Left kidney (tissue), 2 donors: Measurements from ENCODE around the gene NR2C1. TPM values are rescaled to one million over a fixed set of nuclear protein-coding genes. Genes with fewer than 3 reads are reported as not detected.
A peak's percentile ranks its signal among the peaks of the same experiment; 100 is the strongest.

ENCODE experiments used
- DNase-seq: peaks from one replicate; pipeline ENCODE4 v3.0.0-alpha.2; 2013
- polyA plus RNA-seq: library from polyadenylated mRNA; unstranded; fragments of 120-200 nt; gene quantifications from one replicate; pipeline ENCODE4 v1.2.1, GENCODE V29; 2013; ENCODE audit not compliant: insufficient read length

NR2C1 gene
- polyA plus RNA-seq, 1 donor = 102 TPM

DNA sequence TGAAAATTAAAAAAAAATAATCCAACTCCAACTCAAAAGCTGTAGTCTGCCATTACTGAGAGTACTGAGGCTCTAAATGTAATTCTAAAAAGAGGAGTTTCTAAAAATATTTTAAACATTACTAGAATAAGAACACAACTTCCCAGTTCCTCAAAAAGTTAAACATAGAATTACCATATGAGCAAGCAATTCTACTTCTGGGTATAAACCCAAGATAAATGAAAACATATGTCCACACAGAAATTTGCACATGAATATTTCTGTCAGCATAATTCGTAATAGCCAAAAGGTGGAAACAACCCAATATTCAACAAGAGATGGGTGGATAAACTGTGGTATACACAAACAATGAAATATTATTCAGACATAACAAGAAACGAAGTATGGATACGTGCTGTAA is 15.0 kb upstream of the NR2C1 start:
- DNase-seq = no peak

DNA sequence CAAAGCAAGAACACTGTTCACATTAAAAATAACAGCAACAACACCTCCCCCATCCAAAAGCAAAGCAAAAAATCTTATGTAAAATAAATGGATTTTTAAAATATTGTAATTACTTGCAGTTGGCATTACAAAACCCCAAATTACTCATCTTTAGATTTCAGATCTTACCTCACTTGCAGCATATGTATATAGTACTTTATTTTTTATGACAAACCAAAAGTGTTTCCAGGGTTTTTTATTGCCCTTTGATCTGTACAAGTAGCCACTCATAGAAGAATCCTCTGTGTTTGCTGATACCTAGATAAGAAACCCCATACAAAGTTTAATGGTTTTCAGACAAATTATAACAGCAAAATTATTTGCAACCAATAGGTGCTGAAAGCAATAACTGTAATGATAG is 12.2 kb upstream of the NR2C1 start:
- no peak for DNase-seq

DNA sequence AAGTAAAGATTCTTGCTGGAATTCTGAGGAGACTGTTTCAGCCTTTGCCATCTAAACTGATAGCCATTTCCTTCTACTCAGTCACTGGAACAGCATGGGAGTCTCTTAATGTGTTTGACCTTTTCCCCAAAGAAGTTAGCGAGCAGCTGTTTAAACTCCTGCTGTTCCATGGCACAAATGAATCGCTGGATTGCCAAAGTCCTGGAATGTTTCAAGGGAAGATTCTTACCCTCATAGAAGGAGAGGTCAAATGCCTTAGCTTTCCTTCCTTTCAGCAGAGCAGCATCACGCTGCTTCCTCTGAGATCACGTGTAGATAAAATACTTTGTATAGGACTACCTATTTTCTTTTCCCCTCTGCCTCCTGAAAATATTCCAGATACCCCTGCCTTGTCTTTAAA is 10.5 kb upstream of the NR2C1 start:
- peak; percentile 57 for DNase-seq

DNA sequence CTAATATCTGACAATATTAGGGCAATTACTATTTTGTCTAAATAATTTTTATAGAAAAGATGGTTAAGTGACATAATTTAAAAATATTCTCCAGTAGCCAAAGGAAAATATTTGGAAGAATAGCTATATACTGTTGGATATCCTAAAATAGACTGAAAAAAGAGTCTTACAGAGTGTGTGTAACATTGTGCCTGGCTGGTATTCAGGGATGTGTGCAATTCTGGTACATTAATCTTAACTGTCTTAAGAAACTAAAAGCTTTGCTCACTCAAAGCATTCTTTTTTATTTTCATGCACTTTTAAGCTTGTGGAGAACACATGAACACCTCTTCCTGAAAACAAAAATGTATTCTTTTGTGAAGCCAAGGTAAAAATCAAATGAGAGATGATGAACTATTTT is 10.1 kb upstream of the NR2C1 start:
- DNase-seq = no peak

DNA sequence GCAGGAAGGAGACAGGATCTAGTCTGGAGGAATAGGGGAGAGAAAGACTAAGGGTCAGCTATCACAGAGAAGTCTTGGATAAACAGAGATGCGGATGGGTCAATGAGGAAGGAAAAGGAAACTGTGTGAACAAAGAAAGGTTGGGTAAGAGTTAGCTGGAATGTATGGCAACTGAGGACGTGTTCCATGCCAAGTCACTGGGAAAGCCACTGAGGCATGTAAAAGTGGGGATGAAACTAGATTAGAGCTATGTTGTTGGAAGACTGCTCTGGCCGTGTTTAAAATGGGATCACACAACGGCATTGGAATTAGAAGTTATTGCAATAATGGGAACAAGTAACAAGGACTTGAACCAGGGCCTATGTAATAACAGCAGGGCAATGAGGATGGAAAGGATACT is 3.9 kb upstream of the NR2C1 start:
- DNase-seq = no peak

DNA sequence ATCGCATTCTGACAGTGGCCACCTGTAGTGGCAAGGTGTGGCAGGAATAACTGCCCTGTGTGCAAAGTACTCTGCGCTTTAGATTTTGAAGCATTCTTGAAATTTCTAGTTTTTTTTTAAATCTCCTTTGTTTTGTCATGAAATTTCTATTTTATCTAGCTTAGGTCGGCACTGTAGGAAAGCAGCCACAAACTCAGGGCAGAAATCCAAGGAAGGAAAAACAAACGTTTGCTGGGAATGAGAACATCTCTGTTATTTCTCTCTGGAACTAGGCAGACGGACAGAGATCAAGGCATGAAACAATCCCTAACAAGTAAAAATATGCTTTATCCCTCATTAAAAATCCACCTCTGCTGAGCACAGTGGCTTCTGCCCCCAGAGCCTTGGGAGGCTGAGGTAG is 1.3 kb upstream of the NR2C1 start:
- DNase-seq = no peak

DNA sequence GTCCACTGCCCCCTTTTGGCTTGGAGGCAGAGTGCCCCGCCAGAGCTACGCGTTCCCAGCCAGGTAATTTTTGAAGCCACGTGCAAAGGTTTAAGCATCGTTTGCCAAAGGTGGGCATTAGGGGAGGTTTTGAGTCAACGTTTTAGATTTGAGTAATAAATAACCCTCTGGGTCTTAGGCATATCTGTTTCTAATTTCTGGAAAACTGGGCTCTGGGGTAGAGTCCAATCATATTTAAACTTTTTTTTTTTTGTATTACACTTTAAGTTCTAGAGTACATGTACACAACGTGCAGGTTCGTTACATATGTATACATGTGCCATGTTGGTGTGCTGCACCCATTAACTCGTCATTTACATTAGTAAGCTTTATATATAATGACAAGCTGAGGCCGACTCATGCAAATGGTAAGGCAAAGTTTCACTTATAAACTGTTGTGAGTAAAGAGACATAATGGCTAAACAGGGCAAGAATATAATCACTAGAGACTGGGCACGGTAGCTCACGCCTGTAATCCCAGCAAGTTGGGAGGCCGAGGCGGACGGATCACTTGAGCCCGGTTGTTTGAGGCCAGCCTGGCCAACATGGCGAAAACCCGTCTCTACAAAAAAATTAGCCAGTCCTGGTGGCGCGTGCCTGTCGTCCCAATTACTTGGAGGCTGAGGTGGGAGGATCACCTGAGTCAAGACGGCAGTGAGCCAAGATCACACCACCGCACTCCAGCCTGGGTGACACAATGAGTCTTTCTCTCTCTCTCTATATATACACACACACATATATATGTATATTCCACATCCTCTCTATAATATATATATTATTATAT is 491 bp upstream of the NR2C1 start:
- DNase-seq = no peak

DNA sequence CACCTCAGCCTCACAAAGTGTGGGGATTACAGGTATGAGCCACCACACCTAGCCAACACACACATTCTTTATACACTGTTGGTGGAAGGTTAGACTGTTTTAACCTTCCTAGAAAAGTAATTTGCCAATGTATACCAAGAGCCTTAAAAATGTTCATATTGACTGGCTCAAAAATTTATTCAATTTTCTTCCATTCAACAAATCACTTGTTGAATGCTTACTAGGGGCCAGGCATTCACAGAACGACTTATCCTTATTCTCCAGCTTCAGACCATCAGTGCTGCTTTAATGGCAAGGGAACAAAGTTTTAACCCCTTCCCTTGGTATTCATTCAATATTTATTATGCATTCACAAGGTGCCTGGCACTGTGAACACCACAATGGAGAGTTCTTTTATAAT is 3.0 kb downstream of the NR2C1 start:
- no peak for DNase-seq

DNA sequence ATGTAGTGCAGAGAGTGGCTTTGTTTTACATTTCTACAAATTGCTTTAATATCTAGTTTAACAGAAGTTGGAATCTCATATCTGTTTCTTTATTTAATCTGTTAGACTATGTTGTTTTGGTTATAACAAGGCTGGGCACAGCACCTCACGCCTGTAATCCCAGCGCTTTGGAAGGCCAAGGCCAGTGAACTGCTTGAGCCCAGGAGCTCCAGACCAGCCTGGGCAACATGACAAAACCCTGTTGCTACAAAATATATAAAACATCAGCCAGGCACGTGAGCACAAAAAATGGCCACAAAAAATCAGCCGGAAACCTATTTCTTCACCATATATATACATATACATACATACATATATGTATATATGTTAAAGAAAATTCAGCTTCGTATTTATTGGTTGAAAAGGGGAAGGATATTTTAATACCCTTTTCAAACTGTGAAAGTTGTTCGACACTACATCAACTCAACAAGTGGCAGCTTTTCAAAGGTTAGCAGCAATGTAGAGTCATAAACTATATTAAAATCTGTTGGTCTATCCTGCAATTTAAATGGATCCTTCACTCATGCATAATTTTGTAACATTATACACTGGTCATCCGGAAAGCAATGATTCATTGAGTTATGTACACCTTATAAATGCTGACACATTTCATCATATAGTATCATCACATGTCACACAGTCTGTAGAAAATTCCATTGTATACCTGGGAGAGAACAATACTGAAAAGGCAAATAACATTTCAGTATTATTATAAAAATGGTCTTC is 7.1 kb downstream of the NR2C1 start:
- DNase-seq = no peak

DNA sequence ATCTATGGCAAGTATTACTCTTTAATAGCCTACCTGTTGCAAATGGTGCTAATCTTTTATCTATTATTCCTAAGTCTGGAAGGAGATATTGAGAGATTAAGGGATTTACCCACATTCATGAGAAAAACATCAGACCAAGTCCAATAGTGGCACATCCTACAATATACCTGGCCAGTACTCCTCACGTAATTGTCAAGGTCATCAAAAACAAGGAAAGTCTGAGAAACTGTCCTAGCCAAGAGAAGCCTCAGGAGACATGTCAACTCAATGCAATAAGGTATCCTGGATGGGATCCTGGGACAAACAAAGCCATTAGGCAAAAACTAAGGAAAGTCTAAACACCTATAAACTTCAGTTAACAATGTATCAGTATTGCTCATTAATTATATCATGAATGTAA is 12.5 kb downstream of the NR2C1 start:
- no peak for DNase-seq

DNA sequence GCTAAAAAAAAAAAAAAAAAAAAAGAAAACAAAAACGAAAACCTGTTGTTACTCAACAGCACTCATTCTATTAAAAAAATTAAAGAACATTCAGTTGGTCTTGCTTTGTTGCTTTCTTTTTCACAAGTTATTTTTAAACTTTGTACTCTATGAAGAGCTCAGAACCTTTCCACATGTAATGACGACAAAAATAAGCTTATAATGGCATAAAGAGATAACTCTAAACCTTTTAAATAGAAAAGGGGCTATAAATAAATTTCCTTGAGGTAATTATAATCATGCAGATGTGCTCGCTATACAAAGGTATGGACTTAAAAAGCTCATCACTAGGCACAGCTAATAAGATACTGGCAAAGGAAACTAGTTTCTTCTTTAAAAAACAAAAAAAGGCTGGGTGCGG is 13.4 kb downstream of the NR2C1 start:
- no peak for DNase-seq

DNA sequence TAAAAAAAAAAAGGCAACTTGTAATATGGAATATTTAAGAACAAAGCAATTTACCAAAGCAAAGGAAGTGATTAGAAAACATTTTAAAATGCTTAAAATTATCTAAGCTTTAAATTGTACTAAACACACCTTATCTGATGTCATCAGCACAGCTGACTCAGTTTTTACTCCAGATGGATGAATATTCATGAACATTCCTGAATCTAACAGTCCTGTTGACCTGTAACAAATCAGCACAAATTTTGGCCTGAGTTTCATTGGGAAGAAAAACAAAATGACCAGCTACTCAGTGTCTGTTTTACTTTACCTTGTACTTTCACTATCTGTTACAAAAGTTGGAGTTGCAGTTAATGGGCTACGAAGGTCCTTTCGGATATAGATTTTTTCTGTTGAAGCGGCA is 16.0 kb downstream of the NR2C1 start:
- DNase-seq = no peak

DNA sequence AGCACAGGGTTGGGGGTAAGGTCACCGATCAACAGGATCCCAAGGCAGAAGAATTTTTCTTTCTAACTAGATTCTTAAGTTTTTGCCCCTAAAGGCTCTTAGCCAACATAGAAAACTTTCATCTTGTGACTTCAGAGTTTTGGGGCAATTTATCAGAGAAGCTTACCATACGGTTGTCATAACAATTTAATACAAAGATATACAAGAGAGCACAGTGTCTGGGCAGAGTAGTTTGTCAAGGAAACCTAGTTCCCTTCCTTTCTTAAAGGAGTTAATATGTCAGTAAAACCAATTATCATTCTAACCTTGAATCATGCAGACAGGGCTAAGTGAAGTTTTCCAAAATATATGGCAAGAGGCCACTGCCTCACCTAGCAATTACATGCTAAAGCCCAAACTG is 18.4 kb downstream of the NR2C1 start:
- DNase-seq = no peak

DNA sequence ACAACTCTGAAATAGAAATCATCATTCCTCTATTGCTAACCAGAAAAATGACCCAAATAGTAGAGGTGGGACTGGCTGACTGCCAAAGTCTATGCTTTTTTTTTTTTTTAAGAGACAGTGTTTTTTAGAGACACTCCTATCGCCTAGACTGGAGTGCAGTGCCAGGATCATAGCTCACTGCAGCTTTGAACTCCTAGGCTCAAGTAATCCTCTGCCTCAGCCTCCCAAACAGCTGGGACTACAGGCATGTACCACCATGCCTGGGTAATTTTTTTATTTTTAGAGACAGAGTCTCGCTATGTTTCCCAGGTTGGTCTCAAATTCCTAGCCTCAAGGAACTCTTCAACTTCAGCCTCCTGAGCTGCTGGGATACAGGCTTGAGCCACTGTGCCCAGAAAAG is 19.2 kb downstream of the NR2C1 start:
- DNase-seq = no peak

DNA sequence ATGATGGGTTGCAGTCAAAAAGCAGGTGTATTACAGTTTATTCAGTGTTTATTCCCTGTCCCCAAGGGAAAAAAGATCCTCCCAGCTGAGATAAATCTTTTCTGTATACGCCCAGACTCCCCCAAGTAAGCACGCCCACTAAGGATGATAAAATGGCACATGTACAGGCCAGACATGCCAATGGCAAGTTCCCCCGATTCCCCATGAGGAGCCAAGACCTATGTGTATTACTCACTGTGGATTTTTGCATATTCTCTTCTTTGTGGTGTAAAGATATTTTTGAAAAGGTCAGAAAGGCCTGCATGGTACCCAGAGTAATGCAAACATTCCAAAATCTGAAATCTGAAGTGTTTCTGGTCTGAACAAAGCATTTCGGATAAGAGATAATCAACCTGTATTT is 22.2 kb downstream of the NR2C1 start:
- DNase-seq = no peak

DNA sequence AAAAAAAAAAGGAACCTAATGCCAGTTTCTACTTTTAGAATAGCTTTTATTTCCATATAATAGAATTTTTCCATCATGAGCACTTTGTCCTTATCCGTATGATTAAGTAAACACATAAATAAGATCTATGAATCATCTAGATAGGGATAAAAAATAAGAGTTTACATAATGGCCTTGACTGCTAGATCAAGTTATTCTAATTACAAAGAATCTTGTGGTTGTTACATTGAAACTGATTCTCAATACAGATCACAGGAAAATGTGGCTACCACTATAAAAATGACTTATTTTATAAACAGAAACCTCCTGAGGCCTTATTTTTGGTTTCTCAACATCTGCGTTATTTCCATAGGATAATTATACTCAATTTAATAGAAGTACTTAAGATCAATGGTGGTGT is 35.5 kb downstream of the NR2C1 start:
- DNase-seq = no peak

DNA sequence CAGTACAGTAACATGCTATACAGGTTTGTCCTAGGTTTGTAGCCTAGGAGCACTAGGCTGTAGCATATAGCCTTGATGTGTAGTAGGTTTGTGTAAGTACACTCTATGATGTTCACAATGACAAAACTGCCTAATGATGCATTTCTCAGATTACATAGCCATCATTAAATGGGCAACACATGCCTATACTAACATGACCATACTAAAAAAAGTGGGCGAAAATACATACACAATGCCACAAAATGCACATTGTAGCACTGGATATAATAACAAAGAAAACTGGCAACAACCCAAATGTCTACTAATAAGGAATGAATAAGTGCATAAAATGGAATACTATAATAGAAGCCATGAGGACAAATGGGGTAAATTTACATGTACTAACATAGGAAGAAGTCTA is 38.7 kb downstream of the NR2C1 start:
- no peak for DNase-seq

DNA sequence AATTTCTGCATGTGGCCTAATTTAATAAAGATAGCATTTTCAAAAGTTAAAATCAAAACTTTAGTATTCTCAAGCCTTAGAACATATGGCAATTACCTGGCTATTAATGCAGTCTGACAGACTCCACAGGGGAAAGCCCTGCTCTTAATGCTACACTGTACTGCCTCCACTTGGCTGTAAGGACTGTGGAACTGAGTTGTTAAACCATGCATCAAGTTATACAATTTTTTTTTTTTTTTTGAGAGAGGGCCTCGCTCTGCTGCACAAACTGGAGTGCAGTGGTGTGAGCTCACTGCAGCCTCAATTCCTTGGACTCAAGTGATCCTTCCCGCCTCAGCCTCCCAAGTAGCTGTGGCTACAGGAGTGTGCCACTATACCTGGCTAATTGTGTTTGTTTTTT is 50.9 kb downstream of the NR2C1 start:
- no peak for DNase-seq

DNA sequence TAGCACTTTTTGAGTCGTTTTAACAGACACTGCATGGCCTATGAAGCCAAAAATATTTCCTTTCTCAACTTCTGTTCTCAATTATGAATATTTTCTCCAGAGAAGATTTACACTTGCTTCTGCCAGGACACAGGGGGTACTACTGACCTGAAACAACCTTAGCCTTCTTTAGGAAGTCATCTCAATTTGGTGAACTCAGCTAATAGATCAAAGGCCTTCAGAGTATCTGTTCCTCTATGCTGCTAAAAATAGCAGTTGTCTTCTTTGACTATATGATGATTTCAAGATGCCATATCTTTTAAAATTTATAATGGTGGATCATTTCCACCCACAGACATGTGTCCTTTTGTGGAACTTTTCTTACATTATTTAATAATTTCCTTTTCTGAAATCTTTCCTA is 55.9 kb downstream of the NR2C1 start:
- DNase-seq = no peak

DNA sequence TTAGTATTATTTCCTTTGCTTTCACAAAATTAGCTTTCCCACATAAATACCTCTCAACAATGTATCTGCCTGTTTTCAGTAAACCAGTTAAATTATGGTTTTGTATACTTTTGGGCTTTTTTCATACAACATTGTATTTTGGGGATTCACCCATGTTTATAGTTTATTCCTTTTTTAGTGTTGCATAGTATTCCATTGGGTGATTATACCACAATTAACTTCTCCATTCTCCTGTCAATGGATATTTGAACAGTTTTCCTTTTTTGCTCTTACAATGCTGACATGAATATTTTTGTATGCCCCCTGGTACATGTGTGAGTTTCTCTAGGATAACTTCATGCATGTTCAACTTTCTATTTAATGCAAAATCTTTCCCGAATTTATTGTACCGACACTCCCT is 57.3 kb downstream of the NR2C1 start:
- no peak for DNase-seq

DNA sequence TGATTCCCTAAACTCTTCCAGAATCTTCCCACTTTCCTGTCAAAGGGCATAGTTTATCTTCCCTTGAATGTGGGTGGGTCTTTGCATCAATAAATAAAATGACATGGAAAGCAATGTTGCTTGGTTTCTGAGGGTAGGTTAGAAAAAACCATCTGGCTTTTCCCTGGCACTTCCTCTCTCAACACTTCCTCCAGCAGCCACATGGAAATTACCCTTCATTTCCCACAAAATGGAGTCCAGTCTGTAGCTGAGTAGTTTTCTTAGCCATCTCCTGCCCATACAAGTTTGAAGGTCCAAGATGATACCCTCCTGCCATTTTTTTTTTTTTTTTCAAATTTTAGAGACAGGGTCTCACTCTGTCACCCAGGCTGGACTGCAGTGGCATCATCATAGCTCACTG is 58.9 kb downstream of the NR2C1 start:
- DNase-seq = no peak

DNA sequence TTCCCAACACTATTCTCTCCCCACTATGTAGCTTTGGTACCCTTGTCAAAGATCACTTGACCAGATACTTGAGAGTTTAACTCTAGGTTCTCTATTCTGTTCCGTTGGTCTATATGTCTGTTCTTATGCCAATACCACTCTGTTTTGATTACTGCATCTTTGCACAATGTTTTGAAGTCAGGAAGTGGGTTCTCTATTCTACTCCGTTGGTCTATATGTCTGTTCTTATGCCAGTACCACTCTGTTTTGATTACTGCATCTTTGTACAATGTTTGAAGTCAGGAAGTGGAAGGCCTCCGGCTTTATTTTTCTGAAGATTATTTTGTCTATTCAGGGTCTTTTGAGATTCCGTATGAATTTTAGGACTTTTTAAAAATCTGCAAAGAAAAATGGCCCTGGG is 67.2 kb downstream of the NR2C1 start:
- DNase-seq = no peak

DNA sequence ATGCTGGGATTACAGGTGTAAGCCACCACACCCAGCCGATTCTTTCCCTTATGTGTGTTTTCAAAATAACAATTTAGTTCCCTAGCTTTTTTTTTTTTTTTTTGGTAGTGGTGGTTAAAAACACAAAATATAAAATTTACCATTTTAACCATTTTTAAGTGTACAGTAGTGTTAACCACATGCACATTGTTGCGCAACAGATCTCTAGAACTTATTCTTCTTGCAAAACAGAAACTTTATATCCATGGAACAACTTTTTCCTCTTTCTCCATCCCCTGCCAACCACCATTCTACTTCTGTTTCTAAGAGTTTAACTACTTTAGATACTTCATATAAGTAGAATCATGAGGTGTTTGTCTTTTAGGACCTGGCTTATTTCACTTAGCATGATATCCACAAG is 68.8 kb downstream of the NR2C1 start:
- no peak for DNase-seq

DNA sequence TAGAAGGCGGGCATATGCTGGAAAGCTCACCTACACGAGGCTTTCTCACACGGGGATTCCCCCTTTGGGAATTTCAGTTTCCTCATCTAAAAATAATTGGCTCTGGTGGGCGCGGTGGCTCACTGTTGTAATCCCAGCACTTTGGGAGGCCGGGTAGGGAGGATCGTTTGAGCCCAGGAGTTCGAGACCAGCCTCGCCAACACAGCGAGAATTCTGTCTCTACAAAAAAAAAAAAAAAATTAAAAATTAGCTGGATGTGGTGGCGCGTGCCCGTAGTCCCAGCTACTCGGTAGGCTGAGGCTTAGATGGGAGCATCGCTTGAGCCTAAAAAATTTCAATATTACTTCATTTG is 69.5 kb downstream of the NR2C1 start:
- no peak for DNase-seq
